Activated naive CD4-positive, alpha-beta T cell treated with anti-CD3 and anti-CD28 coated beads for 36 hours (primary cell): ENCODE results near the gene NOP53. TPM values are rescaled to one million over a fixed set of nuclear protein-coding genes. Genes with fewer than 3 reads are reported as not detected.
"Not testable (repeated sequence)": the region's sequence is repeated elsewhere in the genome, so short reads cannot be mapped to it uniquely, and the experiment has no call there.

Experiments used
- CTCF ChIA-PET: fragments of 350-600 bp; sonication (Branson Sonifier 250); formaldehyde crosslinking; loops from one replicate; lab custom pipeline; 2021; ENCODE audit warnings: antibody characterized with exemption; lab: Charles Lee
- DNase-seq: peaks from one replicate; pipeline ENCODE4 v3.0.0-alpha.2; 2020
- H3K27ac Mint-ChIP-seq: one replicate; pipeline ENCODE4 v1.8.0; 2021; ENCODE audit warnings: mild to moderate bottlenecking, mixed read lengths
- H3K27me3 Mint-ChIP-seq: one replicate; pipeline ENCODE4 v1.8.0; 2021; ENCODE audit warnings: low read depth, mixed read lengths
- H3K36me3 Mint-ChIP-seq: one replicate; pipeline ENCODE4 v1.8.0; 2021; ENCODE audit warnings: low read depth, mixed read lengths
- H3K4me1 Mint-ChIP-seq: one replicate; pipeline ENCODE4 v1.8.0; 2021; ENCODE audit warnings: low read depth, mixed read lengths
- H3K4me3 Mint-ChIP-seq: one replicate; pipeline ENCODE4 v1.8.0; 2021; ENCODE audit warnings: mild to moderate bottlenecking, moderate library complexity, mixed read lengths
- H3K9me3 Mint-ChIP-seq: one replicate; pipeline ENCODE4 v1.8.0; 2021; ENCODE audit warnings: mixed read lengths
- intact Hi-C: fragments of 100-400 bp; cut with micrococcal nuclease; formaldehyde crosslinking; loops from one replicate; pipeline ENCODE4 v1.15.1; 2023
- total RNA-seq, 2 experiments: library from RNA; stranded (reverse); gene quantifications; one replicate each; pipeline ENCODE4 v1.2.3, GENCODE V29; 2021

NOP53 gene
- total RNA-seq, 2 experiments from 2014 or later: 274 to 300 TPM

GRCh38 chr19:47767349-47767748 lies 22.0 kb downstream of the NOP53 start:
- H3K36me3 Mint-ChIP-seq: no peaks in the 10 kb centered on the region
- no peak for DNase-seq
- H3K27me3 Mint-ChIP-seq: peaks cover 4% of the 10 kb centered on the region
- H3K4me1 Mint-ChIP-seq: peaks cover 12% of the 10 kb centered on the region
- H3K9me3 Mint-ChIP-seq: no peaks in the 10 kb centered on the region
- no peak overlapping the region for H3K27ac Mint-ChIP-seq
- intact Hi-C loops: no loop called here
- CTCF ChIA-PET: interaction anchor here (0.6 to 1.1 kb wide), 3 partner anchors 9 to 840 kb away, joined by 3 to 4 read pairs (median 3); no protein-coding TSS in a partner anchor
- no peak overlapping the region for H3K4me3 Mint-ChIP-seq

- H3K4me1 Mint-ChIP-seq: peaks cover 12% of the 10 kb centered on the region
- CTCF ChIA-PET: no interaction called here
- H3K36me3 Mint-ChIP-seq: no peaks in the 10 kb centered on the region
- intact Hi-C loops: no loop called here
- no peak overlapping the region for H3K4me3 Mint-ChIP-seq
- H3K27ac Mint-ChIP-seq: no peak overlapping the region
- H3K9me3 Mint-ChIP-seq: no peaks in the 10 kb centered on the region
- DNase-seq: no peak
- peaks cover 4% of the 10 kb centered on the region for H3K27me3 Mint-ChIP-seq
Measured at GRCh38 chr19:47768604-47769003, 23.3 kb downstream of the NOP53 start.

- intact Hi-C loops: no loop called here
- Mint-ChIP-seq H3K27ac (no peak overlapping the region), H3K27me3 (peaks cover 4% of the 10 kb centered on the region), H3K9me3 (no peaks in the 10 kb centered on the region), H3K4me3 (no peak overlapping the region), H3K4me1 (peaks cover 12% of the 10 kb centered on the region), H3K36me3 (no peaks in the 10 kb centered on the region)
- DNase-seq: no peak
- CTCF ChIA-PET: no interaction called here
Measured at GRCh38 chr19:47769534-47769933, 24.2 kb downstream of the NOP53 start.

GRCh38 chr19:47771291-47771690 lies 25.9 kb downstream of the NOP53 start:
- H3K27ac Mint-ChIP-seq, H3K9me3 Mint-ChIP-seq, DNase-seq, CTCF ChIA-PET, H3K27me3 Mint-ChIP-seq, H3K36me3 Mint-ChIP-seq, H3K4me3 Mint-ChIP-seq: not testable (repeated sequence)
- H3K4me1 Mint-ChIP-seq: peaks cover 12% of the 10 kb centered on the region
- intact Hi-C loops: loop anchor here (10.0 kb wide), 1 partner anchor 166 kb away; the partner anchor contains the start of gene BICRA

- CTCF ChIA-PET: interaction anchor here (0.9 kb wide), 1 partner anchor 9 kb away, joined by 3 read pairs; no protein-coding TSS in a partner anchor
- Mint-ChIP-seq H3K27ac (no peak overlapping the region), H3K4me3 (no peak overlapping the region)
Measured at GRCh38 chr19:47776568-47776967, 31.2 kb downstream of the NOP53 start.

GRCh38 chr19:47777245-47778048 lies 32.1 kb downstream of the NOP53 start:
- Mint-ChIP-seq H3K4me1 (peaks cover 23% of the 10 kb centered on the region), H3K4me3 (peak overlapping the region; percentile 92), H3K27ac (peak overlapping the region; percentile 92), H3K36me3 (peaks cover 20% of the 10 kb centered on the region)
- H3K27me3 Mint-ChIP-seq, CTCF ChIA-PET, DNase-seq, H3K9me3 Mint-ChIP-seq: not testable (repeated sequence)
- intact Hi-C loops: loop anchor here (1.0 to 10.0 kb wide), 2 partner anchors 32 to 173 kb away; partner anchors contain the start of genes BICRA and NOP53

More at GRCh38 chr19:47776568-47776967, 31.2 kb downstream of the NOP53 start:
- Mint-ChIP-seq H3K9me3 (no peaks in the 10 kb centered on the region), H3K27me3 (no peaks in the 10 kb centered on the region), H3K36me3 (peaks cover 14% of the 10 kb centered on the region), H3K4me1 (peaks cover 21% of the 10 kb centered on the region)
- intact Hi-C loops: loop anchor here (10.0 kb wide), 1 partner anchor 172 kb away; the partner anchor contains the start of gene BICRA
- no peak for DNase-seq

- H3K4me1 Mint-ChIP-seq: peaks cover 23% of the 10 kb centered on the region
- intact Hi-C loops: loop anchor here (1.0 to 10.0 kb wide), 2 partner anchors 33 to 174 kb away; partner anchors contain the start of genes BICRA and NOP53
- peak within 1 kb of the TSS; percentile 92 for H3K4me3 Mint-ChIP-seq
- CTCF ChIA-PET: no interaction called here
- peak within 1 kb of the TSS; percentile 92 for H3K27ac Mint-ChIP-seq
- H3K27me3 Mint-ChIP-seq: no peaks in the 10 kb centered on the region
- no peaks in the 10 kb centered on the region for H3K9me3 Mint-ChIP-seq
- peaks cover 23% of the 10 kb centered on the region for H3K36me3 Mint-ChIP-seq
- peak; percentile 81 for DNase-seq
Measured at GRCh38 chr19:47778049-47778953, 33.0 kb downstream of the NOP53 start, which contains the start of gene SELENOW. TSS of gene SELENOW (plus strand) at chr19:47778703. CDS start at chr19:47778786, 83 bp downstream.

- CTCF ChIA-PET: no interaction called here
- Mint-ChIP-seq H3K27ac (peak overlapping the region; percentile 92), H3K9me3 (no peaks in the 10 kb centered on the region), H3K4me3 (peak overlapping the region; percentile 92), H3K36me3 (peaks cover 26% of the 10 kb centered on the region), H3K27me3 (no peaks in the 10 kb centered on the region), H3K4me1 (peaks cover 23% of the 10 kb centered on the region)
- DNase-seq: peak; percentile 29
- intact Hi-C loops: loop anchor here (1.0 to 10.0 kb wide), 2 partner anchors 34 to 174 kb away; partner anchors contain the start of genes BICRA and NOP53
Measured at GRCh38 chr19:47778954-47779351, 33.6 kb downstream of the NOP53 start.

- no peaks in the 10 kb centered on the region for H3K9me3 Mint-ChIP-seq
- peaks cover 33% of the 10 kb centered on the region for H3K36me3 Mint-ChIP-seq
- intact Hi-C loops: loop anchor here (10.0 kb wide), 1 partner anchor 175 kb away; the partner anchor contains the start of gene BICRA
- no peak for DNase-seq
- no peaks in the 10 kb centered on the region for H3K27me3 Mint-ChIP-seq
- CTCF ChIA-PET: interaction anchor here (1.0 to 1.8 kb wide), 2 partner anchors 10 to 14 kb away, joined by 3 to 6 read pairs; no protein-coding TSS in a partner anchor
- peak overlapping the region; percentile 92 for H3K4me3 Mint-ChIP-seq
- H3K27ac Mint-ChIP-seq: peak overlapping the region; percentile 92
- peaks cover 23% of the 10 kb centered on the region for H3K4me1 Mint-ChIP-seq
Measured at GRCh38 chr19:47779524-47780214, 34.3 kb downstream of the NOP53 start.

- intact Hi-C loops: no loop called here
- H3K36me3 Mint-ChIP-seq: peaks cover 34% of the 10 kb centered on the region
- H3K9me3 Mint-ChIP-seq: no peaks in the 10 kb centered on the region
Measured at GRCh38 chr19:47780215-47780551, 34.8 kb downstream of the NOP53 start.

GRCh38 chr19:47781590-47782262 lies 36.4 kb downstream of the NOP53 start:
- DNase-seq: no peak
- Mint-ChIP-seq H3K4me1 (peaks cover 23% of the 10 kb centered on the region), H3K27me3 (no peaks in the 10 kb centered on the region), H3K9me3 (no peaks in the 10 kb centered on the region), H3K36me3 (peaks cover 34% of the 10 kb centered on the region), H3K27ac (no peak overlapping the region), H3K4me3 (no peak overlapping the region)
- CTCF ChIA-PET: interaction anchor here (1.0 kb wide), 1 partner anchor 11 kb away, joined by 4 read pairs; no protein-coding TSS in a partner anchor
- intact Hi-C loops: no loop called here

More at GRCh38 chr19:47780215-47780551, 34.8 kb downstream of the NOP53 start:
- H3K27ac Mint-ChIP-seq: peak overlapping the region; percentile 66
- no peak for DNase-seq
- peak overlapping the region; percentile 92 for H3K4me3 Mint-ChIP-seq
- CTCF ChIA-PET: interaction anchor here (1.0 to 1.8 kb wide), 2 partner anchors 9 to 14 kb away, joined by 3 to 6 read pairs; no protein-coding TSS in a partner anchor
- H3K27me3 Mint-ChIP-seq: no peaks in the 10 kb centered on the region
- H3K4me1 Mint-ChIP-seq: peaks cover 23% of the 10 kb centered on the region
